Measurements from ENCODE around the gene POU5F1. TPM values are rescaled to one million over a fixed set of nuclear protein-coding genes. Genes with fewer than 3 reads are reported as not detected.
A peak's percentile ranks its signal among the peaks of the same experiment; 100 is the strongest.

Gene POU5F1
- polyA plus RNA-seq, 12 donors: 0.30 to 1.3 (median 0.62) TPM; not detected in 2

DNA sequence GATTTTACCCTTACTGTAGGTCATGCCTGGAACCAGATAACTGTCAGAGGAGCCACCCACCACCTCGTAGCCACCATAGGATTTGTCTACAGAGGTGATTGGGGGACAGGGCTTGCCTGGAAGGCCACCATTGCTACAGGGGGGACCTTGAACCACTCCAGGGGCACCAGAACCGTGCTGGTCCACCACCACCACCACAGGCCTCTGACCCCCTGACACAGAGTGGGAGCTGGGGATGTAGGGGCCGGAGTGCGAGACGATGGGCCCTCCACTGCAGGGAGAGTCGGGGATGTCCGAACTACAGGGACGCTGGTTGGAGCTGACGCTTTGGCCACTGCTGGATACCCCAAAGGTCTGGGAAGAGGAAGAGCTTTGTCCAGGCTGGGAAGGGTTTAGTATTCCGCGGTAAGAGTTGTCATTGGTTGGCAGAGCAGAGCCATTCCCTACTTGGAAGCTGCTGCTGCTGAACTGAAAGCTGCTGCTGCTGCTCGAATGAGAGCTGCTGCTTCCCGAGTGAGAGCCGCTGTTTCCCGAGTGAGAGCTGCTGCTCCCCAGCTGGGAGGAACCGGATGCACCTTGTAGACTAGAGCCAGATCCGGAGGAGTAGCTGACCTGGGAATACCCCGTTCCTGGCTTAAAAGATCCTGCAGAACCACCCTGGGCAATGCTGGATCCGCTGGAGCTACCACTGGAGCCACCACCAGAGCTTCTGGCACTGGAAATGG, 53.7 kb downstream of the POU5F1 start:
- DNase-seq: no peak

DNA sequence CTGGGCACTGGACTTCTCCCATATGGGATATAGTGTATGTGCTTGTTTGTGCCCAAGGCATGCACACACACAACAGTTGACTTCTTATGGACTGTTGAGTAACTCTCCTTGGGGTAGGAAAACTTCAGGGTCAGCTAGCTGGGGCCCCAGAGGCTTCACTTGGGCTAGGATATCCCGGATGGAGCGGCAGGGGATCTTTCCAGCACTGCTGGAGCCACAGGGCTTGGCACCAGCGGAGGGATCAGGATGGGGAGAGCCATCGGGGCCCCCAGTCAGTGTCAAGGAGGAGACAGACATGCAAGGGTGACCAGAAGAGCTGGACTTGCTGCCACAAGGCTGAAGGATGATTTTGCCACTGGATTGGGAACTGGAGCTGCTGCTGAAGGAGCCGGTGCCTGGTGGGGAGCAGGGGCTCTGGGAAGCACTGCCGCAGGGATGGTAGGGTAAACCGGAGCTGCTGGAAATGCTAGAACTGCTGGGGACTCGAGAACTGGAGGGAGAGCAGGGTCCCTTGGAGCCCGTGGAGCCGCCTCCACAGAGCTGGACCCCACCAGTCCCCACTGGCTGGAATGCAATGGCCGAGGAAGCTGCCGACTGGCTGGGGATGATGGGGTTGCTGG, 54.4 kb downstream of the POU5F1 start:
- DNase-seq: no peak

DNA sequence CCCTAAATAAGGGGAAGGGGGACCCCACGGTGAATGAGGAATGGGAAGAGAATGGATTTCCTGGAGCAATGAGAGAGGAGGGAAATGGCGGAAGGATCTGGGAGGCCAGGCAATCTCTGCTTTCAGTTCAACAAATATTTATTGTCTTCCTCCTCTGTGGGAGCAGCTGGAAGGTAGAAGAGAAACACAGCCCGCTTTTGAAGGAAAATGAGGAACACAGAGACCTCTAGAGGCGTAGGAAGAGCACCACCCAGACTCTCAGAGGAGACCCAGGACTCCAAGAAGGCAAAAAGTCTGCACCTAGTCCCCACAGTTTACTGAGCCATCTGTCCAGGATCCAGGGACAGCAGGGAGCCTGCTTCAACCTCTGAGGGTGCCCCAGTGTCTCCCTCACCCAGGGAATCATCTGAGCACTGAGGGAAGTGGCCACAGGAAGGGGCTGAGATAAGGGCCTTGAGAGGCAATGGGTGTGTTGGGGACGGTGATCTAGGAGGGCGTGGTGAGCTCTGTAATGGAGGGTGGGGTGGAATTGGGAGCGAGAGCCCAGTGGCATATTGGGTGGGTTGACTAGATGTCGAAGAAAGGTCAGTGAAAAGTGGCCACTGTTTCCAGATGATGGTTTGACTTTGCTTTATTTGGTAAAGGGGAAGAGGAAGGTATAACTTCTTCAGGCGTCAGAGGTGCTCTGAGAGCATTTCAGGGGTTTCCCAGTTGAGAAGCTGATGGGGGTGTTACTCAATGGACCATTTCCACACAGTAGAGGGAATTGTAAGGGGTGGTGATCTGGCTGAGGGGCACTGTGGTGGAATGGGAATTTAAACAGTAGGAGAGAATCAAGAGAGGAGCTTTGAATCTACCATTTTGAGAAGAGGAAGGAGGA, 55.3 kb downstream of the POU5F1 start:
- DNase-seq: no peak

DNA sequence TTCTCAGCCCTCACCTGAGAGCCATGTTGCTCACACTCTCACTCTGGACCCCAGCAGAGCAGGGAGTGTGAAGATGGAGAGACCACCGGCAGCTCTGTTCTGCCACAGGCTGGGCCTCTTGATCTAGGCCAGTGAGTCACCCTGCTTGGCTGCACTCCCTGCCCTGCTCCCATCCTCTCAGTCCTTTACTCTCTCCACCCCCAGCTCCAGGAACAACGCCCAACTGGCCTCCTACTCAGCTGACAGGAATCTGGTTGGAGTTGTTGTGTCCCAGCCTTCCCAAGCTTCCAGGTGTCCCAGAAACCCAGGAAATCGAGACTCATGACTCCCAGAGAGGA, 56.0 kb downstream of the POU5F1 start, which contains the start of gene PSORS1C1:
Gene PSORS1C1, plus strand, starts transcription at position 260 of the 338 bp plus-strand sequence. CDS start 14,833 bp downstream, outside the sequence.
- peak; percentile 66 for DNase-seq

Other genes with a start within 250 kb of the POU5F1 start
- gene SFTA2, start 238.5 kb downstream of the POU5F1 start, polyA plus RNA-seq (ENCODE audit: insufficient read length in 12 of 12): 1 to 10 TPM in 1 of 12 donors, under 1 TPM in 2, not detected in 9; 0.57 to 1.7 (median 0.90) TPM
- gene MUCL3, start 229.7 kb downstream of the POU5F1 start, polyA plus RNA-seq (ENCODE audit: insufficient read length in 12 of 12): under 1 TPM in 2 of 12 donors, not detected in 10; 0.04 to 0.06 TPM
- gene MUC21, start 187.0 kb downstream of the POU5F1 start, polyA plus RNA-seq (ENCODE audit: insufficient read length in 12 of 12): not detected
- 1 to 10 TPM in 3 of 12 donors, under 1 TPM in 1, not detected in 8; 0.14 to 4.3 (median 1.8) TPM for gene MUC22, start 160.2 kb downstream of the POU5F1 start, polyA plus RNA-seq (ENCODE audit: insufficient read length in 12 of 12)
- not detected for gene C6orf15, start 58.1 kb downstream of the POU5F1 start, polyA plus RNA-seq (ENCODE audit: insufficient read length in 12 of 12)
- gene PSORS1C1, start 55.9 kb downstream of the POU5F1 start, polyA plus RNA-seq (ENCODE audit: insufficient read length in 12 of 12): 1 to 10 TPM in 2 of 12 donors, under 1 TPM in 8, not detected in 2; 0.41 to 1.3 (median 0.67) TPM
- under 1 TPM in 2 of 12 donors, not detected in 10; 0.09 to 0.10 TPM for gene CDSN, start 50.2 kb downstream of the POU5F1 start, polyA plus RNA-seq (ENCODE audit: insufficient read length in 12 of 12)
- under 1 TPM in 5 of 12 donors, not detected in 7; 0.16 to 0.85 (median 0.19) TPM for gene PSORS1C2, start 31.6 kb downstream of the POU5F1 start, polyA plus RNA-seq (ENCODE audit: insufficient read length in 12 of 12)
- 10 to 100 TPM in 10 of 12 donors, 1 to 10 TPM in 1, not detected in 1; 9.5 to 25.3 (median 12.6) TPM for gene CCHCR1, start 12.9 kb downstream of the POU5F1 start, polyA plus RNA-seq (ENCODE audit: insufficient read length in 12 of 12)
- 10 to 100 TPM in 8 of 12 donors, 1 to 10 TPM in 3, not detected in 1; 8.7 to 16.3 (median 11.0) TPM for gene TCF19, start 12.1 kb downstream of the POU5F1 start, polyA plus RNA-seq (ENCODE audit: insufficient read length in 12 of 12)
- 10 to 100 TPM in 11 of 12 donors, not detected in 1; 39.8 to 99.1 (median 48.0) TPM for gene HLA-C, start 101.4 kb upstream of the POU5F1 start, polyA plus RNA-seq (ENCODE audit: insufficient read length in 12 of 12)
- 100 to 1,000 TPM in 11 of 12 donors, not detected in 1; 106 to 262 (median 145) TPM for gene HLA-B, start 186.5 kb upstream of the POU5F1 start, polyA plus RNA-seq (ENCODE audit: insufficient read length in 12 of 12)
- gene MICA, start 232.9 kb upstream of the POU5F1 start, polyA plus RNA-seq (ENCODE audit: insufficient read length in 12 of 12): 10 to 100 TPM in 2 of 12 donors, 1 to 10 TPM in 9, not detected in 1; 2.8 to 12.5 (median 7.0) TPM

Data from muscle of arm (tissue), 12 donors.